ENCODE data around the gene BGLAP. TPM values are rescaled to one million over a fixed set of nuclear protein-coding genes. Genes with fewer than 3 reads are reported as not detected.

BGLAP gene
- total RNA-seq, 1 experiment from 2014 or later = 2.3 TPM

GRCh38 chr1:156276966-156277381, 35.0 kb downstream of the BGLAP start:
- Mint-ChIP-seq H3K36me3 (peaks cover 67% of the 10 kb centered on the region), H3K4me1 (peaks cover 9% of the 10 kb centered on the region), H3K9me3 (no peaks in the 10 kb centered on the region), H3K27ac (no peak overlapping the region), H3K27me3 (ENCODE audit: low read depth) (no peaks in the 10 kb centered on the region), H3K4me3 (no peak overlapping the region)
- no peak for TF ChIP-seq TEAD4 (CRISPR knock-in tag; IDR thresholded peaks at IDR 0.05)
- TF ChIP-seq SMAD3 (CRISPR knock-in tag; IDR thresholded peaks at IDR 0.05; ENCODE audit: borderline replicate concordance) = no peak
- no peak for TF ChIP-seq E2F5 (CRISPR knock-in tag; IDR thresholded peaks at IDR 0.05)
- no peak for TF ChIP-seq MAX (CRISPR knock-in tag; IDR thresholded peaks at IDR 0.05)
- TF ChIP-seq ETV6 (CRISPR knock-in tag; IDR thresholded peaks at IDR 0.05) = no peak
- TF ChIP-seq ZNF671 (CRISPR knock-in tag; IDR thresholded peaks at IDR 0.05) = no peak
- TF ChIP-seq RELA (CRISPR knock-in tag; IDR thresholded peaks at IDR 0.05; ENCODE audit: borderline replicate concordance) = no peak
- no peak for TF ChIP-seq IRF1 (CRISPR knock-in tag; IDR thresholded peaks at IDR 0.05)
- TF ChIP-seq ZNF281 (CRISPR knock-in tag; IDR thresholded peaks at IDR 0.05) = no peak
- no peak for TF ChIP-seq ATF2 (CRISPR knock-in tag; IDR thresholded peaks at IDR 0.05; ENCODE audit: borderline replicate concordance, low read depth)
- POLR2A ChIA-PET = no interaction called here
- no peak for DNase-seq (ENCODE audit: low spot score)
- no peak for ATAC-seq
- CTCF ChIA-PET = no interaction called here

- no peak for DNase-seq (ENCODE audit: low spot score)
- Mint-ChIP-seq H3K4me3 (peak overlapping the region; percentile 22; the same call in 1 of the 2 replicates), H3K4me1 (peaks cover 24% of the 10 kb centered on the region), H3K36me3 (peaks cover 38% of the 10 kb centered on the region), H3K27me3 (ENCODE audit: low read depth) (no peaks in the 10 kb centered on the region), H3K9me3 (no peaks in the 10 kb centered on the region), H3K27ac (no peak overlapping the region)
- CTCF ChIA-PET = interaction anchor here (0.9 to 1.3 kb wide), 4 partner anchors 15 to 150 kb away, joined by 3 read pairs; no protein-coding TSS in a partner anchor
- POLR2A ChIA-PET = no interaction called here
- TF ChIP-seq ZNF317 (CRISPR knock-in tag; IDR thresholded peaks at IDR 0.05; ENCODE audit: borderline replicate concordance, low read depth) (no peak), ATF6 (CRISPR knock-in tag; IDR thresholded peaks at IDR 0.05) (no peak), ZBTB43 (CRISPR knock-in tag; IDR thresholded peaks at IDR 0.05) (no peak), HMGA2 (CRISPR knock-in tag; IDR thresholded peaks at IDR 0.05) (no peak), ERG (CRISPR knock-in tag; IDR thresholded peaks at IDR 0.05) (no peak)
- no peak for ATAC-seq
Measured at GRCh38 chr1:156279837-156280236, 37.9 kb downstream of the BGLAP start.

Data from WTC11 (cell line).